Nephron (organoid): ENCODE data around the gene ZRANB2.

ENCODE experiments used
- H3K27ac Mint-ChIP-seq, 3 experiments: 2 replicates each; pipeline ENCODE4 v1.8.0; 2020; ENCODE audit warnings: mixed read lengths in 3 of 3, mild to moderate bottlenecking in 2 of 3, moderate library complexity in 1 of 3
- H3K27me3 Mint-ChIP-seq: 2 replicates; pipeline ENCODE4 v1.8.0; 2021; ENCODE audit warnings: low read depth, mild to moderate bottlenecking, moderate library complexity, mixed read lengths
- H3K36me3 Mint-ChIP-seq: 2 replicates; pipeline ENCODE4 v1.8.0; 2020; ENCODE audit warnings: low read depth, mixed read lengths
- H3K4me1 Mint-ChIP-seq: 2 replicates; pipeline ENCODE4 v1.8.0; 2020; ENCODE audit warnings: mixed read lengths
- H3K4me3 Mint-ChIP-seq, 3 experiments: 2 replicates each; pipeline ENCODE4 v1.8.0; 2020; ENCODE audit warnings: mild to moderate bottlenecking in 3 of 3, mixed read lengths in 3 of 3, moderate library complexity in 2 of 3
- H3K9me3 Mint-ChIP-seq: 2 replicates; pipeline ENCODE4 v1.8.0; 2020; ENCODE audit warnings: mixed read lengths
- CTCF ChIP-seq, 3 experiments: fragments of 200-600 bp; sonication (generic); IDR thresholded peaks; one replicate each; pipeline ENCODE4 v1.5.0; 2021; ENCODE audit warnings: antibody characterized with exemption in 3 of 3; ENCODE audit not compliant: unreplicated experiment in 3 of 3

ZRANB2 gene

DNA sequence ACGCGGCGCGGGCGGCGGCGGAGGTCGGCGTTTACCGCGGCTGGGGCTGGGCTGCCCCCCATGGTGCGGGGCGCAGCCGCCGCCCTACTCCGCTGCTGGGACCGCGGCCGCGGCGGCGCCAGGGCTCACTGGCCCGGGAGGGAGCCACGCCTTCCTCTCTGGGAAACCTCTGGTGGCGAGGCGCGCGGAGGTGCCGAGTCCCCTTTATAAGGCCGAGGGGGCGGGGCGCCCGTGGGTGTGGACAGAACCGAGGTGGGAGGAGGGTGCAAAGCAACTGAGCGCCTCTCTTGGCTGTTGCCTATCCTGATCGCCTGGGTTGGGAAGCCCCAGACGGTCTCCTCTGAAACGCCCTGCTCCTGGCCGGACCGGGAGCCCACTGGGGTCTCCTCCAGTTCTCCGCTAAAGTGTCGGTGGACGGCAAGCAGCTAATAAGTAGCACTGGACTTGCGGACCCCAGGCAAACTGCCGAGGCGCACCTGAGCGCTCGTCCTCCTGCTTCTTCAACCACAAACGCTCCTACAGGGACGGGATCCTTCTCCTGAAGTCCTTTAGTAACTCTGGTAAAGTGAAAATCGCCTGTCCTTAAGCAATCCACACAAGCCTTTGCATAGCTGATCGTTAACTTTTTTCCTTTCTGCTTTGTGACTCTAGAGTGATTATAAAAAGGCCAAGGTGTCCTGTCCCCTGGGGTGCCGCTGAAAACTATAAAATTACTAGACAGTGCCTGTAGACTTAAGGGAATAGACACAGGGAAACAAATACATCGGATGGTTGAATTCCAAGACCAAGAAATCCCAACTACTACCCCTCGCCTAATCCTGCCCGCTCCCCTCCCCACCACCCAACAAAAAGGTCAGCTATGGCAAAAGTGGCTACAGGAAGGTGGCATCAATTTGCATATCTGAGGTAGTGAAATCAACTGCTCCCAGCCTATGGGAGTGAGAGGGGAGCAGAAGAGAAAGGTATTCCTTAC, 32.9 kb downstream of the ZRANB2 start, which contains the start of gene PTGER3:
TSS of gene PTGER3 (minus strand) at position 182 of the 973 bp plus-strand sequence. CDS start 239 bp downstream, outside the sequence.
- TF ChIP-seq CTCF (IDR thresholded peaks at IDR 0.05; ENCODE audit: unreplicated experiment in 3 of 3) = no peak
- H3K36me3 Mint-ChIP-seq = no peaks in the 10 kb centered on the region
- H3K4me1 Mint-ChIP-seq = peaks cover 3% of the 10 kb centered on the region
- peak within 1 kb of the TSS; percentile 82 to 86 (median 84) for H3K4me3 Mint-ChIP-seq
- peak within 1 kb of the TSS in 2 of 3 experiments; percentile 36 to 60 for H3K27ac Mint-ChIP-seq
- no peaks in the 10 kb centered on the region for H3K9me3 Mint-ChIP-seq
- peaks cover 53% of the 10 kb centered on the region for H3K27me3 Mint-ChIP-seq

GRCh38 chr1:71046891-71047634, 33.8 kb downstream of the ZRANB2 start:
- Mint-ChIP-seq H3K4me1 (peaks cover 3% of the 10 kb centered on the region), H3K9me3 (no peaks in the 10 kb centered on the region), H3K4me3 (peak overlapping the region; percentile 81 to 83 (median 82)), H3K27ac (no peak overlapping the region), H3K27me3 (peaks cover 53% of the 10 kb centered on the region), H3K36me3 (no peaks in the 10 kb centered on the region)
- TF ChIP-seq CTCF (IDR thresholded peaks at IDR 0.05; ENCODE audit: unreplicated experiment in 3 of 3) = no peak

GRCh38 chr1:71045463-71046028, 35.3 kb downstream of the ZRANB2 start:
- Mint-ChIP-seq H3K4me3 (peak overlapping the region; percentile 68 to 80 (median 69)), H3K27me3 (peaks cover 58% of the 10 kb centered on the region), H3K4me1 (peaks cover 3% of the 10 kb centered on the region), H3K9me3 (no peaks in the 10 kb centered on the region), H3K36me3 (no peaks in the 10 kb centered on the region), H3K27ac (no peak overlapping the region)
- no peak for TF ChIP-seq CTCF (IDR thresholded peaks at IDR 0.05; ENCODE audit: unreplicated experiment in 3 of 3)

DNA sequence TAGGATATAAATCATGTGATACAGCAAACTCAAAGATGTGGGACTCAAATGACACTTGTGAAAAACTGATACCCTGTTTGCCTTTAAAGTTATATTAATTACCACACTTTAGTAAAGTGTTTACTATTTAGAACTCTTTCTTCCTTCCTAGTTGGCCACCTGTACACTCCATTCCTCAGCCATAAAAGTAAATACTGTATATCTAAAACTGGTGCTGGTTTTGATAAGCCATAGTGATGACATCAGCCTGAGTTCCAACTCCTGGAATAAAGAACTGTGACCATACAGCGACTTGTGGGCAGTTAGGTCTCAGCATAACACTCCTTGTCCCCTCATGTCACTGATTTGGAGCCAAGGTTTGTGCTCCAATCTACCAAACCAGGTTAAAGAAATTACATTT, 36.0 kb downstream of the ZRANB2 start:
- Mint-ChIP-seq H3K4me3 (peak overlapping the region in 2 of 3 experiments; percentile 39 to 55), H3K27me3 (peaks cover 60% of the 10 kb centered on the region), H3K36me3 (no peaks in the 10 kb centered on the region), H3K27ac (no peak overlapping the region), H3K9me3 (no peaks in the 10 kb centered on the region), H3K4me1 (peaks cover 2% of the 10 kb centered on the region)
- TF ChIP-seq CTCF (IDR thresholded peaks at IDR 0.05; ENCODE audit: unreplicated experiment in 3 of 3) = no peak

DNA sequence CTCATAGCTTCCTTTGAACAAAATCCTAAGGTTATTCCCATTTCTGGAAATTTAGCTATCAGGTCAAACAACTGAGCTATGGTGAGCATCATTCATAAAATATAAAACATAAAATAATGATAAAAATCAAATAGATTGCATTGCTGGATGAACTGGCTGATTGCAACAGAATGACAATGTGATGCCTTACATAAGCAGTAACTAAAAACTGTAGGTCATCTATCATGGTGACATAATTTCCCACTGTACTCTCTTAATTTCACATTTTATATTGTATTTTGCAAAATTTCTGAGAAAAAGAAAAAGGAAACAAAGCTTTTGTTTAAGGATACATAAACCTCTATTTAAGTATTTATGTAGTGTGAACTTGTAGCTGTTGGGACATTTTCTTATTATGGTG, 37.8 kb downstream of the ZRANB2 start:
- Mint-ChIP-seq H3K4me3 (no peak overlapping the region), H3K9me3 (no peaks in the 10 kb centered on the region), H3K27ac (no peak overlapping the region), H3K36me3 (no peaks in the 10 kb centered on the region), H3K4me1 (no peaks in the 10 kb centered on the region), H3K27me3 (peaks cover 48% of the 10 kb centered on the region)
- TF ChIP-seq CTCF (IDR thresholded peaks at IDR 0.05; ENCODE audit: unreplicated experiment in 3 of 3) = no peak
